GM21528 (cell line): Measurements from ENCODE around the gene CT45A1.
"Not testable (repeated sequence)": the region's sequence is repeated elsewhere in the genome, so short reads cannot be mapped to it uniquely, and the experiment has no call there.

ENCODE experiments used
- ATAC-seq: cut with Tn5 transposase; IDR thresholded peaks from one replicate; pipeline ENCODE4 v1.9.1; 2021; ENCODE audit warnings: mild to moderate bottlenecking, moderate library complexity; ENCODE audit not compliant: unreplicated experiment, low FRiP score

The CT45A1 gene, protein sequence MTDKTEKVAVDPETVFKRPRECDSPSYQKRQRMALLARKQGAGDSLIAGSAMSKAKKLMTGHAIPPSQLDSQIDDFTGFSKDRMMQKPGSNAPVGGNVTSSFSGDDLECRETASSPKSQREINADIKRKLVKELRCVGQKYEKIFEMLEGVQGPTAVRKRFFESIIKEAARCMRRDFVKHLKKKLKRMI

GRCh38 chrX:135713183-135713689 lies at the start of gene CT45A1:
TSS of gene CT45A1 (plus strand) at chrX:135713639. CDS start at chrX:135718941, 5,302 bp downstream.
- not testable (repeated sequence) for ATAC-seq

DNA sequence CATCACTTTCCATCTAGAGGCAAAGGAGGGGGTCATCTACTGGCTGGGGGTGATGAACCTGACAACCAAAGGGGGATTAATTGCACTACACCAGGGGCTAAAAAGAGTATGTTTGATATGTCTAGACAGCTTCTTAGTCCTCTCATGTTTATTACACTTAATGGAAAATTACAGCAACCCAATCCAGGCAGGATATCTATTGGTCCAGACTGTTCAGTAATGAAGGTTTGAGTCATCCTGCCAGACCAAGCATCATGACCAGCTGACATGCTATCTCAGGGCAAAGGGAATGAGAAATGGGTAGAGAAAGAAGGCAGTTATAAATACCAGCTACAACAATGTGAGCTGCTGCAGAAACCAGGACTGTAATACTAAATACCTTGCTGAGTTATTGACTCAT lies 40.5 kb upstream of the CT45A1 start:
- ATAC-seq: not testable (repeated sequence)

- no peak for ATAC-seq
Measured at GRCh38 chrX:135688137-135688536, 25.3 kb upstream of the CT45A1 start.

- no peak for ATAC-seq
Measured at GRCh38 chrX:135695471-135695870, 18.0 kb upstream of the CT45A1 start.

- ATAC-seq: no peak
Measured at GRCh38 chrX:135697601-135698000, 15.8 kb upstream of the CT45A1 start.

- ATAC-seq: no peak
Measured at GRCh38 chrX:135698924-135699323, 14.5 kb upstream of the CT45A1 start.

DNA sequence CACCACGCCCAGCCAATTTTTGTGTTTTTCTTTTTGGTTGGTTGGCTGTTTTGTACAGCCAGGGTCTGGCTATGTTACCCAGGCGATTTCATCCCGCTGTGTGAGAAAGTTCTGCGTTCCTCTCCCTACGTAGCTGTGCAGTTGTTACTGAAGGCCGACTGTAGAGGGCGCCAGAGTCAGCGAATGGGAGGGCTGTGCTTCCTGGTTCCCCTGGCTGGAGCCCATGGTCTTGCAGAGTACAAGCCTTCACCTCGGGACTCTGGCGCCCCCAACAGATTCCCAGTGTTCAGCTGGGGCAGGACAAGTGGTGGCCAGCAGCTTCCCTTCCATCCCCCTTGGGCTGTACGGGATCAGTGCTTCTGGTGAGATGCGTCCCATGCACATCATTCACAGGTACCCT lies 5.6 kb upstream of the CT45A1 start:
- ATAC-seq: no peak

DNA sequence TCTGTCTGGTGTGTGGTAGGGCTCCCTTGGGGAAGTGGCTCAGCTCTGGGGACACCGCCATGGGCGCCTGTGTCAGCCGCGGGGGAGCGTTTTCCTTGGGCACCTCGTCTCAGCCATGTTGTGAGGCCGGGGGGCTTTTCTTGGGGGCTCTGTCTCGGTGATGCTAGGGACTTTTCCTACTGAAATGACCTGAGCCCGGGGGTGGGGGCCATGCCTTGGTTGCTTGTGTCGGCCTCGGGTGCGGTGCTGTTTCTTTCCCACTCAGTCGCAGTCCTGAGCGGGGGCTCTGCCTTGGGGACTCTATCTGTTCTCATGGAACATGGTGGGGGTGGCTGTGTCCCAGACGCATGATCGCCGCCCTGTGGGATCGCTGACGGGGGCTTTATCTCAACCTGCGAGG lies 356 bp downstream of the CT45A1 start:
- ATAC-seq: no peak

DNA sequence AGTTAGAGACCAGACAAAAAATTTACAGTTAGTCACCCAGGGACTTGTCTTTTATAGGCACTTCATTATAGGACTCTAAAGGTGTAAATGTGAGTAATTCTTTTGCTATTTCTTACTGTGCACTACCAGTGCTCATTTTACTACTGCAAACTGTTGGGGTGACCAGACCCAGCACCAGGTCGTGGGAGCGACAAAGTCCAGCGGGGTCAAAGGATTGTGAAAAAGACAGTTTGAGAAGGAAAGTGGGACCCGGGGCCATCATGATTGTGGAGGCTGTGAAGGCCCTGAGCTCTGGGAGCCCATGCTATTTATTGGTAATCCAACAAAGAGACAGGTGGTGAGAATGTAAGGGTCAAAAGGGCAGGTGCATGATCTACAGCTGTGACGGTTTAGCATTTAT lies 21.2 kb downstream of the CT45A1 start:
- not testable (repeated sequence) for ATAC-seq

DNA sequence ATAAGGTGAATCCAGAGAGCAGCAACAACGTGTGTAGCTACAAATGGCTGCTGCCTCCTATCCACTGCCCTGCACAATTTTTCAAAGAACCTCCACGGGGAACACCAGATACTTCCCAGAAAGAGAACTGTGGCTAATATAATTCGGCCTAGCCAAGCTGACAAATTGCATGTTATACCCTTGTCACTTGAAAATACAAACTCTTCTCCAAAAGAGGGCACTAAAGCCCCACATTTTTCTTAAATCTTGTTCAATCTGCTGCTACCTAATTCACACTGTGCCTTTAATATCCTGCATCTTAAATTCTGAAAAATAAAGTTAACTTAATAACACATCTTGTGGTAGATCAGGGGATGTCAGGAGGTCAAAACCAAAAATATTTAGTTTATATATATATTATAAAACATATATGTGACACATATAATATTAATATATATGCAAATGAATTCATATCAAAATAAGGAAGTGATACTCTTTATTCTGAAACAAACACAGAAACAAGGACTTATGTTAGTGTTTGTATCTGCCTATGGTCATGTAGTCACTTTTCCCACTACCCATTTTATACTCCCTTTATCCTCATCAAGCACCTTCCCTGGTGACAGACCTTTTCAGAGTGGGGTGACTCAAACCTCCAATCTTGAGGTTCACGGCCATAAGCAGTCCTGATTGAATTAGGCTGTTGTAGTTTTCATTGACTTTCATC lies 24.1 kb downstream of the CT45A1 start:
- no peak for ATAC-seq

DNA sequence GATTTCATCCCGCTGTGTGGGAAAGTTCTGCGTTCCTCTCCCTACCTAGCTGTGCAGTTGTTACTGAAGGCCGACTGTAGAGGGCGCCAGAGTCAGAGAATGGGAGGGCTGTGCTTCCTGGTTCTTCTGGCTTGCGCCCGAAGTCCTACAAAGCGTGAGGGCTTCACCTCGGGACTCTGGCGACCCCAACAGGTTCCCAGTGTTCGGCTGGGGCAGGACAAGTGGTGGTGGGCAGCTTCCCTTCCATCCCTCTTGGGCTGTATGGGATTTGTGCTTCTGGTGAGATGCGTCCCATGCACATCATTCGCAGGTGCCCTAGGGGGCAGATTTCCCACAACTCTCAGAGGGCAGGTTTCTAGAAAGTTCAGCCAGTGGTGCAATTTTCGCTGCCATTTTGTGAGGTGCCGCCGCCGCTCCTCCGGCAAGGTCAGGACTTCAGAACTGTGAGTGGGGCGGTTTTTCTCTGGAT lies 27.3 kb downstream of the CT45A1 start:
- ATAC-seq: no peak

- no peak for ATAC-seq
Measured at GRCh38 chrX:135741192-135741715, 27.8 kb downstream of the CT45A1 start.

DNA sequence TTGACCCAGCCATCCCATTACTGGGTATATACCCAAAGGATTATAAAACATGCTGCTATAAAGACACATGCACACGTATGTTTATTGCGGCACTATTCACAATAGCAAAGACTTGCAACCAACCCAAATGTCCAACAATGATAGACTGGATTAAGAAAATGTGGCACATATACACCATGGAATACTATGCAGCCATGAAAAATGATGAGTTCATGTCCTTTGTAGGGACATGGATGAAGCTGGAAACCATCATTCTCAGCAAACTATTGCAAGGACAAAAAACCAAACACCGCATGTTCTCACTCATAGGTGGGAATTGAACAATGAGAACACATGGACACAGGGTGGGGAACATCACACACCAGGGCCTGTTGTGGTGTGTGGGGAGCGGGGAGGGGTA lies 31.3 kb downstream of the CT45A1 start:
- ATAC-seq: not testable (repeated sequence)

DNA sequence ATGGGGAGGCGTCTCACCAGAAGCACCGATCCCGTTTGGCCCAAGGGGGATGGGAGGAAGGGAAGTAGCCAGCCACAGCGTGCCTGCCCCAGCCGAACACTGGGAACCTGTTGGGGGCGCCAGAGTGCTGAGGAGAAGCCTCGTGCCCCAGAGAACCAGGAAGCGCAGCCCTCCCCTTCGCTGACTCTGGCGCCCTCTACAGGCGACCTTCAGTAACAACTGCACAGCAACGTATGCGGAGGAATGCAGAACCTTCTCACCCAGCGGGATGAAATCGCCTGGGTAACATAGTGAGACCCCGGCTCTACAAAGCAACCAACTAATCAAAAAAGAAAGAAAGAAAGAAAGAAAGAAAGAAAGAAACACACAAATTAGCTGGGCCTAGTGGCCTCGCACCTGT lies 54.7 kb downstream of the CT45A1 start, which contains the start of gene CT45A3:
TSS of gene CT45A3 (minus strand) at position 101 of the 400 bp plus-strand sequence. CDS start 3,747 bp downstream, outside the sequence.
- ATAC-seq: not testable (repeated sequence)
